OCI-LY7 (cell line): ENCODE data around the gene FHOD3. TPM values are rescaled to one million over a fixed set of nuclear protein-coding genes. Genes with fewer than 3 reads are reported as not detected.

ENCODE experiments used
- BruUV-seq: library from RNA; stranded (reverse); fragments of 400-500 nt; replicated peaks from 2 replicates; lab custom pipeline; 2021; lab: Mats Ljungman, UMichigan
- CTCF ChIA-PET: fragments of 300-600 bp; sonication (Branson Sonifier 250); formaldehyde crosslinking; loops from one replicate; lab custom pipeline; 2022; ENCODE audit warnings: antibody characterized with exemption; ENCODE audit not compliant: unreplicated experiment; lab: Charles Lee
- POLR2A ChIA-PET: fragments of 300-600 bp; sonication (Branson Sonifier 250); formaldehyde crosslinking; loops from one replicate; lab custom pipeline; 2022; ENCODE audit warnings: antibody characterized with exemption; lab: Charles Lee
- DNase-seq: peaks from one replicate; pipeline ENCODE4 v3.0.0-alpha.2; 2015; ENCODE audit warnings: low spot score
- H2AFZ ChIP-seq: fragments of 200-600 bp; sonication (generic), shearing (Covaris generic); 2 replicates; pipeline ENCODE4 v1.6.1; 2014; ENCODE audit warnings: mild to moderate bottlenecking, antibody characterized with exemption, low read length, moderate library complexity
- H3K27ac ChIP-seq: fragments of 200-600 bp; sonication (generic); 2 replicates; pipeline ENCODE4 v1.5.1; 2014; ENCODE audit warnings: mixed run types, low read depth, mild to moderate bottlenecking, moderate library complexity, low read length, inconsistent platforms; ENCODE audit not compliant: poor library complexity, severe bottlenecking
- H3K36me3 ChIP-seq: fragments of 200-600 bp; sonication (generic); 2 replicates; pipeline ENCODE4 v1.6.1; 2014; ENCODE audit warnings: mild to moderate bottlenecking, antibody characterized with exemption, low read length, moderate library complexity, mixed read lengths; ENCODE audit not compliant: insufficient read depth
- H3K4me1 ChIP-seq: fragments of 200-600 bp; sonication (generic); 2 replicates; pipeline ENCODE4 v1.5.1; 2014; ENCODE audit warnings: mild to moderate bottlenecking, low read length; ENCODE audit not compliant: insufficient read depth, poor library complexity, severe bottlenecking
- H3K4me2 ChIP-seq: fragments of 200-600 bp; sonication (generic); 2 replicates; pipeline ENCODE4 v1.6.1; 2014; ENCODE audit warnings: mild to moderate bottlenecking, low read length
- H3K4me3 ChIP-seq: fragments of 200-600 bp; sonication (generic); 2 replicates; pipeline ENCODE4 v1.5.1; 2014; ENCODE audit warnings: mild to moderate bottlenecking, low read depth, low read length; ENCODE audit not compliant: poor library complexity, severe bottlenecking
- H3K79me2 ChIP-seq: fragments of 200-600 bp; sonication (generic); 2 replicates; pipeline ENCODE4 v1.6.1; 2016; ENCODE audit warnings: low read depth, mild to moderate bottlenecking, low read length, moderate library complexity, mixed read lengths; ENCODE audit not compliant: insufficient read depth
- H3K9me2 ChIP-seq: fragments of 200-600 bp; sonication (generic); 2 replicates; pipeline ENCODE4 v1.6.1; 2016; ENCODE audit warnings: mild to moderate bottlenecking, low read length, mixed read lengths; ENCODE audit not compliant: insufficient read depth
- H3K9me3 ChIP-seq: fragments of 200-600 bp; sonication (generic); 2 replicates; pipeline ENCODE4 v1.6.1; 2014; ENCODE audit warnings: mild to moderate bottlenecking, mixed run types, low read length, mixed read lengths
- H4K20me1 ChIP-seq: fragments of 200-600 bp; sonication (generic); 2 replicates; pipeline ENCODE4 v1.6.1; 2014; ENCODE audit warnings: mild to moderate bottlenecking, antibody characterized with exemption, low read length, moderate library complexity, mixed read lengths; ENCODE audit not compliant: insufficient read depth
- EZH2phosphoT487 ChIP-seq: fragments of 200-600 bp; sonication (generic); IDR thresholded peaks from 2 replicates; pipeline ENCODE4 v1.6.1; 2018; ENCODE audit warnings: low read depth, borderline replicate concordance, mild to moderate bottlenecking, mixed run types, antibody characterized with exemption, low read length, moderate library complexity, mixed read lengths
- intact Hi-C: fragments of 100-400 bp; cut with micrococcal nuclease; formaldehyde crosslinking; loops from one replicate; pipeline ENCODE4 v1.10.0; 2022; ENCODE audit not compliant: unreplicated experiment
- total RNA-seq, 2 experiments: library from RNA; depleted of rRNA in 1 of 2; stranded (reverse); fragments of >200 nt in 1 of 2; shearing (Covaris generic) in 1 of 2; gene quantifications; 2 replicates each; pipeline ENCODE4 v1.2.3, GENCODE V29; 2014 to 2022
- TF ChIP-seq, protein P1 (sequence below): fragments of 200-600 bp; sonication (generic); conservative IDR thresholded peaks from 2 replicates; pipeline ENCODE4 v1.5.1; 2014; ENCODE audit warnings: mild to moderate bottlenecking, antibody characterized with exemption, low read length, moderate library complexity, mixed read lengths

Gene FHOD3
- total RNA-seq, 2 experiments from 2014 or later: 0.06 to 2.4 TPM

DNA sequence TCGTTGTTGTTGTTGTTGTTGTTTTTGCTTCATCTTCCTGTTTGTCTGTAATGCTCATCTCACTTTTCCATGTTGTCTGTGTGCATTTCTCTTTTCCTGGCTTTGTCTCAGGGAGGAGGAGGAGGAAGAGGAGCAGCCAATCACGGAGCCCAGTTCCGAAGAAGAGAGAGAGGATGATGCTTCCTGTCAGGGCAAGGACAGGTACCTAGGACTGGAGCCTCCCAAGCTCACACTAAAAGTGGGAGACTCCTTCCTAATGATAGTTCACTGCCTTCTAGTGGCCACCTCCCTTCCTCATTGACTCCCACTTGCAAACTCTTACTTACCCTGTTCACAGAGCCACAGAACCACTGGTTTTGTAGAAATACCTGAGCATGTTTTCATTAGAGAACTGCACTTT is 351.7 kb downstream of the FHOD3 start:
- CTCF ChIA-PET: no interaction called here
- Histone ChIP-seq H3K9me2 (no peaks in the 10 kb centered on the region), H3K27ac (no peak overlapping the region), H3K4me3 (no peak overlapping the region), H3K36me3 (no peaks in the 10 kb centered on the region), H4K20me1 (no peaks in the 10 kb centered on the region), H3K4me1 (no peaks in the 10 kb centered on the region), H3K9me3 (no peaks in the 10 kb centered on the region), H2AFZ (no peak overlapping the region), H3K4me2 (no peak overlapping the region), H3K79me2 (no peaks in the 10 kb centered on the region)
- TF ChIP-seq, protein P1, sequence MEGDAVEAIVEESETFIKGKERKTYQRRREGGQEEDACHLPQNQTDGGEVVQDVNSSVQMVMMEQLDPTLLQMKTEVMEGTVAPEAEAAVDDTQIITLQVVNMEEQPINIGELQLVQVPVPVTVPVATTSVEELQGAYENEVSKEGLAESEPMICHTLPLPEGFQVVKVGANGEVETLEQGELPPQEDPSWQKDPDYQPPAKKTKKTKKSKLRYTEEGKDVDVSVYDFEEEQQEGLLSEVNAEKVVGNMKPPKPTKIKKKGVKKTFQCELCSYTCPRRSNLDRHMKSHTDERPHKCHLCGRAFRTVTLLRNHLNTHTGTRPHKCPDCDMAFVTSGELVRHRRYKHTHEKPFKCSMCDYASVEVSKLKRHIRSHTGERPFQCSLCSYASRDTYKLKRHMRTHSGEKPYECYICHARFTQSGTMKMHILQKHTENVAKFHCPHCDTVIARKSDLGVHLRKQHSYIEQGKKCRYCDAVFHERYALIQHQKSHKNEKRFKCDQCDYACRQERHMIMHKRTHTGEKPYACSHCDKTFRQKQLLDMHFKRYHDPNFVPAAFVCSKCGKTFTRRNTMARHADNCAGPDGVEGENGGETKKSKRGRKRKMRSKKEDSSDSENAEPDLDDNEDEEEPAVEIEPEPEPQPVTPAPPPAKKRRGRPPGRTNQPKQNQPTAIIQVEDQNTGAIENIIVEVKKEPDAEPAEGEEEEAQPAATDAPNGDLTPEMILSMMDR: no peak
- TF ChIP-seq EZH2phosphoT487: no peak
- intact Hi-C loops: no loop called here
- BruUV-seq: no TSS peak
- no peak for DNase-seq
- POLR2A ChIA-PET: no interaction called here

DNA sequence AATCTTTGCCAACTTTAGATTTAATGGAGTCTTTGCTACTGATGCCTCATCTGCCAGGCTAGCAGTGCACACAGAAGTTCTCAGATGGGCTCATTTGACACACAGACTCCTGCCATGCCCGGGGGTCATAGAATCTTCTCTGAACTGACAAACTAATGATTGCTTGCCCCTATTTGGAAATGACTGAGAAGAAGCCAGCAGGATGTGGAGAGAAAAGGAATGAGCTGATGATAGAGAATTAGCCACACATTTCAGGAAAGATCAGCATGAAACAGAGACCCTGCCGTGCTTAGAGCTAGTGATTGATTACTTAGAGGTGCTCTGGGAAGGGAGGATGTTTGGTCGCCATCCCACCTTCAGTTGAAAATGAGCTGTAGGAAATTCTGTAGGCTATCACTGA is 352.8 kb downstream of the FHOD3 start:
- no peaks in the 10 kb centered on the region for H3K79me2 ChIP-seq
- no peaks in the 10 kb centered on the region for H4K20me1 ChIP-seq

DNA sequence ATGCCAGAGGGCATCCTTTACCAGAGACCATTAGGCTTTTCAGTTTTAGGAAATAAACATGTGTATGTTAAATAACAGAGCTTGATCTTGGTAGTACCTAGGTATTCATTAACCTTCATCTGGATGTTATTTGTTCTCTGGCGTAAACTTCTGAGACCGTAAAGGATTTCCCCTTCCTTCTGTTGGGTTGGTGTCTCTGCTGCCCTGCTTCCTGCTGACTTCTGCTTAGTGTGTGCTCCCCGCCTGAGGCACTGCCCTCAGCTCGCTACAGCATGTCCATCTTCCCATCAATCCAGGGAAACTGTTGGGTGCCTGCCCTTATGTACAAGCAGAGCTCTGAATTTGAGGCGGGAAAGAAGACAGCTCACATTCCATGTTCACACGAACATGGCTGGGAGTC is 353.4 kb downstream of the FHOD3 start:
- intact Hi-C loops: no loop called here
- H4K20me1 ChIP-seq: no peaks in the 10 kb centered on the region
- H3K79me2 ChIP-seq: no peaks in the 10 kb centered on the region
- no peaks in the 10 kb centered on the region for H3K9me2 ChIP-seq
- no peak overlapping the region for H2AFZ ChIP-seq
- DNase-seq: no peak
- ChIA-PET POLR2A (no interaction called here), CTCF (interaction anchor here (0.6 kb wide), 1 partner anchor 176 kb away, joined by 3 read pairs; no protein-coding TSS in a partner anchor)
- H3K9me3 ChIP-seq: no peaks in the 10 kb centered on the region
- TF ChIP-seq, protein P1: no peak
- TF ChIP-seq EZH2phosphoT487: no peak
- no peak overlapping the region for H3K27ac ChIP-seq
- no peak overlapping the region for H3K4me2 ChIP-seq
- no peaks in the 10 kb centered on the region for H3K36me3 ChIP-seq
- BruUV-seq: no TSS peak
- H3K4me1 ChIP-seq: no peaks in the 10 kb centered on the region
- H3K4me3 ChIP-seq: no peak overlapping the region

More for the DNA sequence above, 352.8 kb downstream of the FHOD3 start:
- Histone ChIP-seq H2AFZ (no peak overlapping the region), H3K4me3 (no peak overlapping the region), H3K9me3 (no peaks in the 10 kb centered on the region), H3K4me2 (no peak overlapping the region), H3K9me2 (no peaks in the 10 kb centered on the region), H3K4me1 (no peaks in the 10 kb centered on the region), H3K27ac (no peak overlapping the region), H3K36me3 (no peaks in the 10 kb centered on the region)
- no peak for DNase-seq
- ChIA-PET CTCF (no interaction called here), POLR2A (no interaction called here)
- no TSS peak for BruUV-seq
- TF ChIP-seq EZH2phosphoT487: no peak
- TF ChIP-seq, protein P1: no peak
- intact Hi-C loops: no loop called here
